Measurements from ENCODE around the gene SDHA. TPM values are rescaled to one million over a fixed set of nuclear protein-coding genes. Genes with fewer than 3 reads are reported as not detected.
"Not testable (repeated sequence)": the region's sequence is repeated elsewhere in the genome, so short reads cannot be mapped to it uniquely, and the experiment has no call there.

SDHA gene
- polyA plus RNA-seq, 1 donor: 100 TPM

GRCh38 chr5:198516-199196 is 19.5 kb upstream of the SDHA start:
- DNase-seq: no peak

GRCh38 chr5:199197-199949 is 18.7 kb upstream of the SDHA start:
- no peak for DNase-seq

GRCh38 chr5:199950-200645 is 18.0 kb upstream of the SDHA start:
- no peak for DNase-seq

GRCh38 chr5:200985-201384 is 17.1 kb upstream of the SDHA start:
- no peak for DNase-seq

- no peak for DNase-seq
These were observed 16.4 kb upstream of the SDHA start for GRCh38 chr5:201672-202071.

GRCh38 chr5:203246-203930 is 14.7 kb upstream of the SDHA start:
- DNase-seq: no peak

GRCh38 chr5:204001-204400 is 14.1 kb upstream of the SDHA start:
- no peak for DNase-seq

GRCh38 chr5:204462-204861 is 13.7 kb upstream of the SDHA start:
- DNase-seq: no peak

GRCh38 chr5:204966-205670 is 13.0 kb upstream of the SDHA start:
- no peak for DNase-seq

- DNase-seq: no peak
These were observed 11.7 kb upstream of the SDHA start for GRCh38 chr5:206406-206805.

- DNase-seq: no peak
These were observed 11.1 kb upstream of the SDHA start for GRCh38 chr5:206927-207536.

GRCh38 chr5:207599-207998 is 10.5 kb upstream of the SDHA start:
- DNase-seq: no peak

GRCh38 chr5:208449-209114 is 9.5 kb upstream of the SDHA start:
- no peak for DNase-seq

- DNase-seq: no peak
These were observed 4.2 kb upstream of the SDHA start for GRCh38 chr5:213803-214395.

- not testable (repeated sequence) for DNase-seq
These were observed 2.9 kb upstream of the SDHA start for GRCh38 chr5:215256-215655.

- not testable (repeated sequence) for DNase-seq
These were observed 2.0 kb upstream of the SDHA start for GRCh38 chr5:216076-216475.

GRCh38 chr5:218457-219291 is 554 bp downstream of the SDHA start:
- DNase-seq: peak; percentile 29

GRCh38 chr5:219460-219863 is 1.3 kb downstream of the SDHA start:
- no peak for DNase-seq

- DNase-seq: no peak
These were observed 1.9 kb downstream of the SDHA start for GRCh38 chr5:219991-220390.
